Spleen (tissue), 11 donors: Measurements from ENCODE around the gene TMEM145. TPM values are rescaled to one million over a fixed set of nuclear protein-coding genes. Genes with fewer than 3 reads are reported as not detected.

Source experiments
- DNase-seq: peaks from one replicate; pipeline ENCODE4 v3.0.0-alpha.2; 2020
- H3K27ac ChIP-seq, 8 donors: fragments of 200-600 bp; sonication (generic) in 7 of 8; 1 replicate in 4 of 8; 2 replicates in 4 of 8; pipeline versions ENCODE4 v1.5.0 to v1.8.0; 2016 to 2021; ENCODE audit warnings: inconsistent platforms in 4 of 8, mild to moderate bottlenecking in 4 of 8, moderate library complexity in 1 of 8
- H3K27me3 ChIP-seq, 7 donors: fragments of 200-600 bp; sonication (generic) in 6 of 7; replicated peaks in 1 of 7; 1 replicate in 4 of 7; 2 replicates in 3 of 7; pipeline versions ENCODE4 v1.5.0 to v1.8.0; 2016 to 2021; ENCODE audit warnings: inconsistent platforms in 3 of 7, mild to moderate bottlenecking in 1 of 7
- H3K36me3 ChIP-seq, 6 donors: fragments of 200-600 bp; sonication (generic) in 5 of 6; 1 replicate in 4 of 6; 2 replicates in 2 of 6; pipeline versions ENCODE4 v1.5.0 to v1.8.0; 2016 to 2021; ENCODE audit warnings: inconsistent platforms in 2 of 6
- H3K4me1 ChIP-seq, 6 donors: fragments of 200-600 bp; sonication (generic) in 5 of 6; 1 replicate in 3 of 6; 2 replicates in 3 of 6; pipeline versions ENCODE4 v1.5.0 to v1.8.0; 2016 to 2021; ENCODE audit warnings: inconsistent platforms in 3 of 6
- H3K4me3 ChIP-seq, 8 donors: fragments of 200-600 bp; sonication (generic) in 7 of 8; 1 replicate in 4 of 8; 2 replicates in 4 of 8; pipeline versions ENCODE4 v1.5.0 to v1.8.0; 2016 to 2021; ENCODE audit warnings: inconsistent platforms in 4 of 8, mild to moderate bottlenecking in 4 of 8, moderate library complexity in 2 of 8
- H3K9me3 ChIP-seq, 8 donors: fragments of 200-600 bp; sonication (generic) in 7 of 8; 1 replicate in 4 of 8; 2 replicates in 4 of 8; pipeline versions ENCODE4 v1.5.0 to v1.8.0; 2016 to 2021; ENCODE audit warnings: inconsistent platforms in 4 of 8
- CTCF ChIP-seq, 11 experiments: fragments of 200-600 bp in 7 of 11; fragments of 450-650 bp in 4 of 11; sonication (generic) in 4 of 11; IDR thresholded peaks in 8 of 11; conservative IDR thresholded peaks in 3 of 11; 1 replicate in 7 of 11; 2 replicates in 4 of 11; pipeline versions ENCODE4 v1.4.0 to v1.8.0; 2016 to 2021; ENCODE audit warnings: antibody characterized with exemption in 11 of 11, inconsistent platforms in 4 of 11, mild to moderate bottlenecking in 1 of 11
- POLR2A ChIP-seq, 3 donors: fragments of 450-650 bp; IDR thresholded peaks; one replicate each; pipeline ENCODE4 v1.5.1; 2017; ENCODE audit warnings: antibody characterized with exemption in 3 of 3, mild to moderate bottlenecking in 1 of 3
- POLR2AphosphoS5 ChIP-seq, 3 donors: sonication (generic); formaldehyde crosslinking; IDR thresholded peaks; one replicate each; pipeline ENCODE4 v1.5.1; 2017; ENCODE audit warnings: antibody characterized with exemption in 3 of 3
- WGBS, 5 donors: extraction: QIAGEN DNeasy Blood & Tissue Kit in 3 of 5; methylation state at CpG; one replicate each; pipeline versions ENCODE4 v1.1.5 to v1.1.7; 2013 to 2018; 5-methylcytosine and 5-hydroxymethylcytosine counted together
- intact Hi-C: fragments of 100-400 bp; cut with DNase I; formaldehyde crosslinking; loops from one replicate; pipeline ENCODE4 v1.15.0; 2023; ENCODE audit warnings: low total_unique reads
- polyA plus RNA-seq, 3 donors: library from polyadenylated mRNA; stranded (reverse); fragments of 200-250 nt; gene quantifications; one replicate each; pipeline ENCODE4 v1.2.1, GENCODE V29; 2013
- total RNA-seq, 7 donors: library from RNA; depleted of rRNA in 3 of 7; stranded (reverse); fragments of >200 nt in 3 of 7; fragmentation: NEBNext Ultra II Directional in 4 of 7; extraction: Animal tissue kit (Norgen Biotek cat#: 25700) in 4 of 7; gene quantifications; one replicate each; pipeline versions ENCODE4 v1.1.0 to v1.2.1, GENCODE V29; 2016 to 2021
- donor health status: healthy with polysubstance abuse.
- donor health status: DM: no; HTN: no; CAD: no; lungs with moderate emphysema.
- donor health status: DM: no; HTN: no; CAD: no.
- donor health status: Bipolar disorder and iron deficiency.
- donor health status: healthy.
- donor health status: DM: no; HTN: no; CAD: no.
- donor health status: DM: yes; HTN: yes; CAD: no.

Gene TMEM145
- total and polyA plus RNA-seq, 10 donors, result 0.13 to 2.3 (median 0.73) TPM; not detected in 1

- Histone ChIP-seq H3K9me3 (no peaks in the 10 kb centered on the region), H3K27me3 (no peaks in the 10 kb centered on the region), H3K4me3 (no peak overlapping the region), H3K36me3 (peaks cover 0 to 38% (median 15%) of the 10 kb centered on the region in 6 donors), H3K4me1 (peaks cover 0 to 24% (median 12%) of the 10 kb centered on the region in 6 donors), H3K27ac (no peak overlapping the region)
- no peak for DNase-seq
- intact Hi-C loops, result no loop called here
- WGBS, 5 donors, result 86 to 92% (median 89%) methylated on average over 3 of the region's 3 CpGs
- TF ChIP-seq CTCF (IDR thresholded peaks at IDR 0.05 in 8 of 11, conservative IDR thresholded peaks at IDR 0.05 in 3 of 11), result no peak
- no peak for TF ChIP-seq POLR2AphosphoS5 (IDR thresholded peaks at IDR 0.05)
- no peak for TF ChIP-seq POLR2A (IDR thresholded peaks at IDR 0.05)
Measured at GRCh38 chr19:42333018-42333417, 19.9 kb downstream of the TMEM145 start.

GRCh38 chr19:42333975-42334696, 21.0 kb downstream of the TMEM145 start:
- intact Hi-C loops, result no loop called here
- H3K9me3 ChIP-seq, result no peaks in the 10 kb centered on the region
- H3K27ac ChIP-seq, result no peak overlapping the region
- H3K4me3 ChIP-seq, result no peak overlapping the region
- H3K27me3 ChIP-seq, result no peaks in the 10 kb centered on the region
- WGBS, 5 donors, result 72 to 84% (median 75%) methylated on average over 20 to 21 of the region's 21 CpGs
- H3K4me1 ChIP-seq, result peaks cover 0 to 18% (median 10%) of the 10 kb centered on the region in 6 donors
- TF ChIP-seq POLR2AphosphoS5 (IDR thresholded peaks at IDR 0.05) (no peak), POLR2A (IDR thresholded peaks at IDR 0.05) (no peak), CTCF (IDR thresholded peaks at IDR 0.05 in 8 of 11, conservative IDR thresholded peaks at IDR 0.05 in 3 of 11) (no peak)
- peaks cover 0 to 43% (median 15%) of the 10 kb centered on the region in 6 donors for H3K36me3 ChIP-seq
- no peak for DNase-seq

- intact Hi-C loops, result no loop called here
- no peak overlapping the region for H3K27ac ChIP-seq
- H3K9me3 ChIP-seq, result no peaks in the 10 kb centered on the region
- DNase-seq, result no peak
- H3K27me3 ChIP-seq, result no peaks in the 10 kb centered on the region
- TF ChIP-seq POLR2AphosphoS5 (IDR thresholded peaks at IDR 0.05) (no peak), POLR2A (IDR thresholded peaks at IDR 0.05) (no peak), CTCF (IDR thresholded peaks at IDR 0.05 in 8 of 11, conservative IDR thresholded peaks at IDR 0.05 in 3 of 11) (no peak)
- H3K4me3 ChIP-seq, result no peak overlapping the region
- H3K4me1 ChIP-seq, result peaks cover 0 to 18% (median 10%) of the 10 kb centered on the region in 6 donors
- H3K36me3 ChIP-seq, result peaks cover 0 to 47% (median 15%) of the 10 kb centered on the region in 6 donors
- WGBS, 5 donors, result 84 to 92% (median 86%) methylated on average over 12 to 13 of the region's 13 CpGs
Measured at GRCh38 chr19:42334697-42335373, 21.7 kb downstream of the TMEM145 start.

- no peak for DNase-seq
- H3K27ac ChIP-seq, result no peak overlapping the region
- H3K27me3 ChIP-seq, result no peaks in the 10 kb centered on the region
- peaks cover 0 to 51% (median 15%) of the 10 kb centered on the region in 6 donors for H3K36me3 ChIP-seq
- TF ChIP-seq CTCF (IDR thresholded peaks at IDR 0.05 in 8 of 11, conservative IDR thresholded peaks at IDR 0.05 in 3 of 11) (no peak), POLR2AphosphoS5 (IDR thresholded peaks at IDR 0.05) (no peak), POLR2A (IDR thresholded peaks at IDR 0.05) (no peak)
- H3K4me3 ChIP-seq, result no peak overlapping the region
- no peaks in the 10 kb centered on the region for H3K9me3 ChIP-seq
- WGBS, 5 donors, result 82 to 92% (median 83%) methylated on average over 7 of the region's 7 CpGs
- H3K4me1 ChIP-seq, result peaks cover 0 to 18% (median 10%) of the 10 kb centered on the region in 6 donors
- intact Hi-C loops, result no loop called here
Measured at GRCh38 chr19:42335374-42335936, 22.3 kb downstream of the TMEM145 start.
